HG02571 (cell line): Measurements from ENCODE around the gene PLA2G15.
A peak's percentile ranks its signal among the peaks of the same experiment; 100 is the strongest.

Experiments used
- ATAC-seq: cut with Tn5 transposase; IDR thresholded peaks from one replicate; pipeline ENCODE4 v1.9.1; 2021; ENCODE audit warnings: mild to moderate bottlenecking, moderate library complexity; ENCODE audit not compliant: unreplicated experiment

PLA2G15 gene

DNA sequence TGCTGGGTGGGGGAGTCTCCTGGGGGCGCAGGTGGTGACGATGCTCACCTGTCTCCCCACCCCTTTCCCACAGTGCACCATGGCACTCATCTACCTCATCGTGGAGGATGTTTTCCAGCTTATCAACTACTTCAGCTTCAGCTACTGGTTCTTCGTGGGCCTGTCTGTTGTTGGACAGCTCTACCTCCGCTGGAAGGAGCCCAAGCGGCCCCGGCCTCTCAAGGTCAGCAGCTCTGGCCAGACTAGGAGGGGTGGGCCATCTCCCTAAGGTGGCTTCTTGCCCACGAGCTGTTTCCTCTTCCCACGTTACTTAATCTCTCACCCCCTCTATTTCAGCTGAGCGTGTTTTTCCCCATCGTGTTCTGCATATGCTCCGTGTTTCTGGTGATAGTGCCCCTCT lies 51.1 kb downstream of the PLA2G15 start:
- ATAC-seq: no peak

DNA sequence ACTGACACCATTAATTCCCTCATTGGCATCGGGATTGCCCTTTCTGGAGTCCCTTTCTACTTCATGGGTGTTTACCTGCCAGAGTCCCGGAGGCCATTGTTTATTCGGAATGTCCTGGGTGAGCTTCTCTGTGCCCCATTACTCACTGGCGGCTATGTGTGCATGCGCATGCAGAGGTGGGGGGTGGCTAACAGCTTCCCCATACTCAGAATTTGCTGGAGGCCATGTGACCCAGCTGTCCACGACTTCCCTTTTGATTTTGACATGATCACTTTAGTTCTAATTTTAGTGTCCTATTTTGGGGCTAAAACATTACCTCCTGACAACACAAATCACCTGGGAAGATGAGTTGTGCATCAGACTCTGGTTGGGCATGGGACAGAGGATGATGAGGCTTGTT lies 51.5 kb downstream of the PLA2G15 start:
- no peak for ATAC-seq

DNA sequence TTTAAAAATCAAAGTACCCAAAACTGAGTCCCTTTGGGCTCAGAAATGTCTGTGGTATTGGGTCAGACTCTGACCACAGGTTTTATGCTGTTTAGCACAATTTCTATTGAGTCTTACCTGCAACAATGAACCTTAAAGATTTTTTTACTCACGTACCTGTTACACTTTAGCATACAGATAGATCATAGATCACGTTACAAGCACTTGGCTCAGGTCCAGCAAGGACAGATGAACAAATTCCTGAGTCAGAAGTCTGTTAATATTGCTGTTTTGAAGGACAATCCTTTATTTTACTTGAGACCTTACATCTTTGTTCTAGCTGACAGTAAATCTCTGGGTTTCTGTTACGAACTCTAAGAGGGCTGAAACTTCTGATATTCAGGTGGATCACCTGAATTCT lies 52.7 kb downstream of the PLA2G15 start:
- no peak for ATAC-seq

DNA sequence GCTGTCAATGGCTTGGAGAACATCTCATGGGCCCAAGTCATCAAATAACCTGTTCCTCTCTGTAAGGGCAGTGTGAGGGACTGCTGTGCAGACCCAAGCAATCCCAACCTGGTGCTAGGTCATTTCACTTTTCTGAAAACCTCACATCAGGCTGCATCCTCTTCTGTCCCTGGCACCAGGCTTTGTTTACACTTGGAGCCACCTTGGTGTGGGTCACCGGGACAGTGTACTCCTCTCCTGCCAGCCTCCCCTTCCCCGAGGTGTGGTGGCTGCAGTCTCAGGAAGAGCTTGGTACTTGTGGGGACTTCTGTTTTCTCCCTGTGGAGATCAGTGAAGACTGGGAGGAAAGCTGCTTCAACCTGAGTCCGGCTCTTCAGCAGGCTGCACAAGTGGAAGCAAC lies 53.1 kb downstream of the PLA2G15 start:
- ATAC-seq: no peak

GRCh38 chr16:68298907-68299561 lies 53.9 kb downstream of the PLA2G15 start:
- no peak for ATAC-seq

DNA sequence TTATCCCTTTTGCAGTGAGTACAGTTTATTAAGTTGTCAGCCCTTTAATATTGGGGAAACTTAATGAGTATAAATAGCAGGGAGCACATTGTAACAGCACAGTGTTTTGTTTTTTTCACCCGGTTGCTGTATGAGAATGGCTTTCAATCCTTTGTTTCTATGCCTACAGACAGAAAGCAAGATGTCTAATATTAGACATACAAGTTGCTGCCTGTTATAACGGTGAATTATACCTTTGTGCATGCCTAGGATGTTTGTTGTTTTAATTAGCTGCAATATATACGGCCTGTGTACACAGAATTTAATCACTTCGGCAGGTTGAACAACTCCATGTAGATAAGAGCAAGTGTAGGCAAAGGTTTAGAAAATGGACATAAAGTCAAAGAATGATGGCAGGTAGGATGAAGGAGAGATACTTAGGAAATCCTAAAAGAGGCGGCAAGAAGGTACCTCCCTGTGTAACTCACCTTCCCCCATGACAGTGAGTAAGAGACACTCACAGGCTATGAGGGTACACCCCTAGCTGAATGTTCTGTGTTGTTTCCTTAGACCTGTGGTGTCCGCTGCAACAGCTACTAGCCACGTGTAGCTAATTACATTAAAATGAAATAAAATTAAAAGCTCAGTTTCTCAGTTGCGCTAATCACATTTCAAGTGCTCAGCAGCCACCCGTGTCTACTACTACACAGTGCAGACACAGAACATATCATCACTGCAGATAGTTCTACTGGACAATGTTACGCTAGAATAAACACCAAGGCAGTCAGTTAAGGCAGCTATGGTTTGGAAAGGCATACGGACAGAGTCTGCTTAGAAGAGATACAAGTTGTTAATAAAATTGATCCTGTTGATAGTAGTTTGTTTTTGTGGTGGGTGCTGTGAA lies 54.6 kb downstream of the PLA2G15 start:
- no peak for ATAC-seq

DNA sequence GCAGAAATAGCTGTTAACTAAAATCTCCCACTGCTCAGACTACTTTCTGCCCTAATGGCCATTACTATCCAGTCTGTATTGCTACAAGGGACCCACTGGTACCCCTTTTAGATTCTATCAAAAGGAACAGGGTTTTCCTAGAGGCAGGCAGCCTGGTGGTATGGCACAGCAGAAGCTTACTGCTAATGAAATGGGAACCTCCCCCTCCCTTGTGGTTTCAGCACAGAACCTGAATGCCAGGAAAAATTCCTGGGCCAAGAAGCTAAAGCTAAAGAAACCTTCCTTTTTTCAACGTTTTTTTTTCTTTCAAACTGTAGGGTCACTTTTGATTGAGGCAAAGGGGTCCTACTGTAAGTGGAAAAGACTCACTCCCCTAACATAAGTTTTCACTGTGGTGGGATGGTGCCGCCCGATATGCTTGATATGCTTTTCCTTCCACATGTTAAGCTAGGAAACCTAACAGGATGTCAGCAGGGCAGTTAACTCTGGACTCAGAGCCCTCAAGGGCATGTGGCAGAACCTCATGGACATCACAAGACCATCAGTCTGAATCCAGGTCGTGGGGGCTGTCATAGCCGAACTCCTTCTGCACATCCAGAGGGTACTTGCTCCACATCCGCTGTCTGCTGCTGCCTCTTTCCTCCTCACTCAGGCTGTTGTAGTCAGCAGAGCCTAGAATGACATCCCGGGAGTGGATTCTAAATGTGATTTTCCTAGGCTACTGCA lies 55.7 kb downstream of the PLA2G15 start:
- no peak for ATAC-seq

GRCh38 chr16:68306633-68307032 lies 61.5 kb downstream of the PLA2G15 start:
- no peak for ATAC-seq

DNA sequence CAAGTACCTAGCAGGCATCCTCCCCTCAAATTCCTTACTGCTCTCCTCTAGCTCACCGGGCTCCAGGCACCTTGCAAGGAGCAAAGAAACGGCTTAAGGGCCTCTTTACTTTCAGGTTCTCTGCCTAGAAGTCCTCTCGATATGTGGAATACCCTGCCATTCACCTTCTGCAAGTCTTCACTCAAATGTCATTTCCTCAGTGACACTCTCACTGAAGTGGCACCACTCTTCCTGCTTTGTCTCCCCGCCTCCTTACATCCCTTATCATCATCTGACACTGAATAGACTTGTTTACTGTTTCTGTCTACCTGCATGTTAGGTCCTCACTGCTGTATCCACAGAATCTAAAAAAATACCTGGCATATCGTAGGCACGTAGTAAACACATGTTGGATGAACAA lies 64.6 kb downstream of the PLA2G15 start:
- no peak for ATAC-seq

DNA sequence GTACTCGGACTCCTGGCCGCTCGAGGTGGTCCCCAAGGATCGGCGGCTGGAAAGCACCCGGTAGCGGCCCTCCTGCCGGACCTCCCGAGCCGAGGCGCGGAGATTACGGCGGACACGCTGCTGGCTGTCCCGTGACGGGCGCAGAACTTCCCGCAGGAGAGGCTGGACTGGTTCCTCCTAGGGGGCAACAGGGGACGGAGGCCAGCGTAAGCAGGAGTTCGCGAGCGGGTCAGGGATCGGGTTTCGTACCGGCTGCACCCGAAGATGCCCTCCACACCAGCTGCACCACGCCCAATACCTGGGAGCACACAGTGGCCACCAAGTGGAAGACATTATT lies 65.2 kb downstream of the PLA2G15 start:
- ATAC-seq: peak; percentile 12
